Activated CD4-positive, alpha-beta T cell treated with anti-CD3 and anti-CD28 coated beads, Interleukin-2, amount 10 ng/mL, durations not matched to agents 24 days and 14 days (primary cell): ENCODE measurements around the gene PDPR. TPM values are rescaled to one million over a fixed set of nuclear protein-coding genes. Genes with fewer than 3 reads are reported as not detected.
"Not testable (repeated sequence)": the region's sequence is repeated elsewhere in the genome, so short reads cannot be mapped to it uniquely, and the experiment has no call there.

Experiments used
- DNase-seq: peaks from one replicate; pipeline ENCODE4 v3.0.0; 2022
- H3K27ac Mint-ChIP-seq: one replicate; pipeline ENCODE4 v1.8.0; 2022; ENCODE audit warnings: mild to moderate bottlenecking, mixed read lengths
- H3K27me3 Mint-ChIP-seq: one replicate; pipeline ENCODE4 v1.8.0; 2022; ENCODE audit warnings: mixed read lengths
- H3K36me3 Mint-ChIP-seq: one replicate; pipeline ENCODE4 v1.8.0; 2022; ENCODE audit warnings: low read depth, mild to moderate bottlenecking, mixed read lengths
- H3K4me1 Mint-ChIP-seq: one replicate; pipeline ENCODE4 v1.8.0; 2021; ENCODE audit warnings: mixed read lengths
- H3K4me3 Mint-ChIP-seq: one replicate; pipeline ENCODE4 v1.8.0; 2022; ENCODE audit warnings: mild to moderate bottlenecking, moderate library complexity, mixed read lengths
- H3K9me3 Mint-ChIP-seq: one replicate; pipeline ENCODE4 v1.8.0; 2021; ENCODE audit warnings: mixed read lengths
- intact Hi-C: fragments of 100-400 bp; cut with micrococcal nuclease; formaldehyde crosslinking; loops from one replicate; pipeline ENCODE4 v1.15.1; 2023
- total RNA-seq: library from RNA; stranded (reverse); gene quantifications from 2 replicates; pipeline ENCODE4 v1.2.3, GENCODE V29; 2022

The PDPR gene
- total RNA-seq, 1 donor from 2014 or later, result 41.7 TPM

- not testable (repeated sequence) for H3K4me3 Mint-ChIP-seq, H3K27ac Mint-ChIP-seq, H3K9me3 Mint-ChIP-seq
Measured at GRCh38 chr16:70148453-70148852, 34.3 kb downstream of the PDPR start.

GRCh38 chr16:70149296-70149695 is 35.2 kb downstream of the PDPR start:
- peaks cover 58% of the 10 kb centered on the region for H3K36me3 Mint-ChIP-seq
- H3K27me3 Mint-ChIP-seq, H3K9me3 Mint-ChIP-seq, H3K4me1 Mint-ChIP-seq, H3K4me3 Mint-ChIP-seq, H3K27ac Mint-ChIP-seq, DNase-seq, intact Hi-C loops: not testable (repeated sequence)

More at GRCh38 chr16:70148453-70148852, 34.3 kb downstream of the PDPR start:
- peaks cover 60% of the 10 kb centered on the region for H3K36me3 Mint-ChIP-seq
- H3K4me1 Mint-ChIP-seq, H3K27me3 Mint-ChIP-seq, DNase-seq, intact Hi-C loops: not testable (repeated sequence)

GRCh38 chr16:70151391-70151790 is 37.3 kb downstream of the PDPR start:
- Mint-ChIP-seq H3K4me1 (no peaks in the 10 kb centered on the region), H3K27me3 (no peaks in the 10 kb centered on the region), H3K27ac (no peak overlapping the region), H3K9me3 (no peaks in the 10 kb centered on the region), H3K36me3 (peaks cover 52% of the 10 kb centered on the region), H3K4me3 (no peak overlapping the region)
- intact Hi-C loops, result no loop called here
- no peak for DNase-seq

GRCh38 chr16:70151941-70152509 is 37.9 kb downstream of the PDPR start:
- no peak overlapping the region for H3K27ac Mint-ChIP-seq
- H3K27me3 Mint-ChIP-seq, result no peaks in the 10 kb centered on the region
- no peaks in the 10 kb centered on the region for H3K4me1 Mint-ChIP-seq
- no peak for DNase-seq
- no peaks in the 10 kb centered on the region for H3K9me3 Mint-ChIP-seq
- intact Hi-C loops, result no loop called here
- H3K4me3 Mint-ChIP-seq, result no peak overlapping the region
- peaks cover 52% of the 10 kb centered on the region for H3K36me3 Mint-ChIP-seq

DNA sequence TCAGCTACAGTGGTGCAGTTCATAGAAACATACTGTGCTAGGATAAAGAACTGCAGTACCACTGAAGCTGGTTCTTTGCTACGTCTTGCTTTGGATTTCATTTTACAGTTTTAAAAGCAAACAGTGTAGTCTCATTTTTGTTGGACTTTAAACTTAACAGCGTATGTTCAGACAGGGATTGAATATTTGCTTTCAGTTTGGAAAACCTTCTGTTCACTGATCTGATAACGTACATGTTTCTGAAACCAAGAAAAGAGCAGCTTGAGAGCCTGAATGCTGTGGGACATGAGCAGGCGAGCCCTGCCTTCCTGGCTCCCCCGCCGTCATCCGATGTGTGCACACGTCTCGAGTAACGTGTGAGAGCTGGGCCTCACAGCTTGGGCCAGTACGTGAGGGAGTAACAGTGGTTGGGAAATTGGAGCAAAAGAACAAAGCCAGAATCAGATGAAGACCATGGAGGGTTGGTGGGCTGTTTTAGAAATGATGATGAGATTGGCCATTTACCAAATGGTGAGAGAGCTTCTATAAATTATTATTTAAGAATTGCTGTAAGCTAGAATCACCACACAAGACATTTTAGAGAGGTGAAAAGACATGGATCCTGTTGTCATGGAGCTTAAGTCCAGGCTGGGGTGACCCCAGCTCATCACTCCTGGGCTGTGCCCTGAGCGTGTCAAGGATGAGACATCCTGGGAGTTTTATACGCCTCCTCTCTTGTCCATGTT is 38.6 kb downstream of the PDPR start:
- no peak overlapping the region for H3K27ac Mint-ChIP-seq
- no peaks in the 10 kb centered on the region for H3K9me3 Mint-ChIP-seq
- no peak overlapping the region for H3K4me3 Mint-ChIP-seq
- H3K27me3 Mint-ChIP-seq, result no peaks in the 10 kb centered on the region
- no peaks in the 10 kb centered on the region for H3K4me1 Mint-ChIP-seq
- peaks cover 50% of the 10 kb centered on the region for H3K36me3 Mint-ChIP-seq
- no peak for DNase-seq
- intact Hi-C loops, result no loop called here

DNA sequence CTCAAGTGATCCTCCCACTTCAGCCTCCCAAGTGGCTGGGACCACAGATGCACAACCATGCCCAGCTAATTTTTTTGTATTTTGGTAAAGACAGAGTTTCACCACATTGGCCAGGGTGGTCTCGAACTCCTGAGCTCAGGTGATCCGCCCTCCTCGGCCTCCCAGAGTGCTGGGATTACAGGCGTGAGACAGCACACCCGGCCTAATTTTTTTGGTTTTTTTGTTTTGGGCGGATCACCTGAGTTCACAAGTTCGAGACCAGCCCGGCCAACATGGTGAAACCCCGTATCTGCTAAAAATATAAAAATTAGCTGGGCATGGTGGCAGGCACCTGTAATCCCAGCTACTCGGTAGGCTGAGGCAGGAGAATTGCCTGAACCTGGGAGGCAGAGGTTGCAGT is 40.6 kb downstream of the PDPR start:
- H3K27me3 Mint-ChIP-seq, H3K4me1 Mint-ChIP-seq, intact Hi-C loops, H3K27ac Mint-ChIP-seq, H3K9me3 Mint-ChIP-seq, DNase-seq, H3K4me3 Mint-ChIP-seq: not testable (repeated sequence)
- H3K36me3 Mint-ChIP-seq, result peaks cover 38% of the 10 kb centered on the region

DNA sequence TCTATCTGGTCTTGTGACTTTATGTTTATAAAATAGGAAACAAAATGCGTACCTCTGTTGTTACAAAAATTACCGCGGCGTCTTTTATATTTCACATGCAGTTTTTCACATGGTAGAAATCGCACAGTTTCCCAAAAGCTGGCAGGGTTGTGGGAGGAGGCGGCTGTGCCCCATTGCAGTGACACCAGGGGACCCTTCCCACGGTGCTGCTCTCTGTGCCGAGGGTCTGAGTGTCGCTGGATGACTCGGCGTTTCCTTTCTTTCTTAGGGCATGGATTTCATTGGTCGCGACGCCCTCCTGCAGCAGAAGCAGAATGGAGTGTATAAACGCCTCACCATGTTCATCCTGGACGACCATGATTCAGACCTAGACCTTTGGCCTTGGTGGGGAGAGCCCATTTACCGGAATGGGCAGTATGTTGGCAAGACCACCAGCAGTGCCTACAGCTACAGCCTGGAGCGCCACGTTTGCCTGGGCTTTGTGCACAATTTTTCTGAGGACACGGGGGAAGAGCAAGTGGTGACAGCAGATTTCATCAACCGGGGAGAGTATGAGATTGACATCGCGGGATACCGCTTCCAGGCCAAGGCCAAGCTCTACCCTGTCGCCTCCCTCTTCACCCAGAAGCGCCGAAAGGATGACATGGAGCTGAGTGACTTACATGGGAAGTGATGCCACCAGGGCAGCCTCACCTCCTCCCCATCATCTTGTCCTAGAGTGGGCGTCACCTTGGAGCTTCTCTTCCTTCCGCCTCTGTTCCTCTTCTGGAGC is 42.3 kb downstream of the PDPR start:
- Mint-ChIP-seq H3K27me3 (no peaks in the 10 kb centered on the region), H3K9me3 (no peaks in the 10 kb centered on the region), H3K27ac (no peak overlapping the region), H3K36me3 (peaks cover 26% of the 10 kb centered on the region), H3K4me1 (no peaks in the 10 kb centered on the region), H3K4me3 (no peak overlapping the region)
- intact Hi-C loops, result no loop called here
- no peak for DNase-seq

GRCh38 chr16:70157105-70157476 is 43.0 kb downstream of the PDPR start:
- Mint-ChIP-seq H3K9me3 (no peaks in the 10 kb centered on the region), H3K27me3 (no peaks in the 10 kb centered on the region), H3K36me3 (peaks cover 25% of the 10 kb centered on the region), H3K4me3 (no peak overlapping the region), H3K27ac (no peak overlapping the region), H3K4me1 (no peaks in the 10 kb centered on the region)
- intact Hi-C loops, result no loop called here
- DNase-seq, result no peak

DNA sequence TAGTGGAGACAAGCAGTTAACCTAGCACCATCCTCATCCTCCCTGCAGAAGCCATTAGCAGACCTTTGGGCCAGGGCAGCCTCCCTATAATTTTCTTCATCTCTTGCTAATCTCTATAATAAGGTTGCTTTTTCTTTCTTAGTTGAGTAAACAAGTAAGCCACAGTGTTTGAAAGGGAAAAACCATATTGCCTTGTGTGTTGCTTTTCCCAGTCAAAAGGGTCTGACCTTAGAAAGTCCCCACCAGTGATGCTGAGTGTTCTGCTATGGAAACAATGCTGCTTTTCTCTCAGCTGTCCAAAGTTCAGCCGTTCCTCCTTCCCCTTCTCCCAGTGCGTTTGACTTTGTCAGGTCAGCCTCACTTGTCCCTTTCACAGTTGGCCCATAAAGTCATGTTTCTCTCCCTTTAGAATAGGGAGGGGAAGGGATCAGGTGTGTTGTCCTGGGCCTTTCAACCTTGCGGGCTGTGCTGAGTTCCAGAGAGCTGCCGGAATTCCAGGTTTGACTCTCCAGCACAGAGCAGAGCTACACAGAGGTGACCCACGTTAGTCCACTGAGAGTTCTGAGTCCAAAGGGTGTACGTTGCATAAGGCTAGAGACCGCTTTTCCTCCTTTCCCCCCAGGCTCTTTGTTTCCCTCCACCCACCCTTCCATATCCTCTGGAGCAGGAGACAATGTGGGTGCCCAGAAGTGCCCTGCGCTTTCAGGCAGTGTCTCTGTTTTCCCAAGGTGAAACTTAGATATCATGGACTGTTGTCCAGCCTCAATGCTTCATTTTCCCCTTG is 43.5 kb downstream of the PDPR start:
- no peak overlapping the region for H3K27ac Mint-ChIP-seq
- no peak for DNase-seq
- H3K9me3 Mint-ChIP-seq, result no peaks in the 10 kb centered on the region
- no peaks in the 10 kb centered on the region for H3K4me1 Mint-ChIP-seq
- intact Hi-C loops, result no loop called here
- peaks cover 23% of the 10 kb centered on the region for H3K36me3 Mint-ChIP-seq
- H3K4me3 Mint-ChIP-seq, result no peak overlapping the region
- no peaks in the 10 kb centered on the region for H3K27me3 Mint-ChIP-seq

- Mint-ChIP-seq H3K27ac (no peak overlapping the region), H3K9me3 (no peaks in the 10 kb centered on the region), H3K4me3 (no peak overlapping the region), H3K4me1 (peaks cover 2% of the 10 kb centered on the region), H3K27me3 (no peaks in the 10 kb centered on the region), H3K36me3 (peaks cover 19% of the 10 kb centered on the region)
- DNase-seq, result no peak
- intact Hi-C loops, result no loop called here
Measured at GRCh38 chr16:70158261-70158939, 44.3 kb downstream of the PDPR start.

DNA sequence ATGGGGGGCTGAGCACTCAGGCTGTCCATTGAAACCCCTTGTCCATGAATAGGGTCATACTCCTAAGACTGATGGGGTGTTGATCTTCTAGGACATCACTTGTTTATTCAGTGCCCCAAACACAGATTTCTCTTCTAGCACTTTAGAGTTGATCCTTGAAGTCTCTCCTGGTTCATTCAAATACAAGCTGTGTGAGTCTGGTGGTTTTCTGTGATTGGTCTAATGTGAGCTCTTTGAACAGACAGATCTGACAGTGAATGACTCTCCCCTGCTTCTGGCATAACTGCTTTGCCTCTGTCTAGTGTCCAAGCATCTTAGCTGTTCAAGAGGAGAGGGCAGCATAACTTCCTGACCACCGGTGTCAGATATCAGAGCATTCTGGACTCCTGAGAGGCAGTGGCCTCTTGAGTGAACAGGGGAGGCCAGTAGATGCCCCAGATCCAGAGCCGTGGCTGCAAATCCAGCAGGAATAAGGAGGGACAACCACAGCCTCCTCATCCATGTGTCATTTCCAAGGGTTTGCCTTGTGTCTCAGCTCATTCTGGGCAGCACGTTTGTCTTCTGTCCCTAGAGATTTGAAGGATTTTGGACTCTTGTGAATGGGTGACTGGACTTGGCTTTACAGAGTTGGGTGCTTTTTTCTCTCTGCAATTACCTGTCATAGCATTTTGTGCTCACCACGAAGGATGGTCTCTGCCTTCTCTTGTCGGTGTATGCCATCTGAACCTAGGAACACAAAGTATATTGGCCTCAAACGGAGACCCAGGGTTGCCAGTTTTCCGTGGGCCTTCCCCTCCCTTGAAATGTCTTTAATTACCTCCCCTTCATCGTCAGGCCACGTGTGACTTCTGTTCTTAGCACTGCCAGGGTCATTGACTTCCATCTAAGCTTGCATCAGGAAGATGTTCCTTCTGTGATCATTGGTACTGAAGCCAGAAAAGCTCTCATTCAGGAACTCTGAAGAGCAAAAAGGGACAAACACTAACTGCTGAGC is 45.5 kb downstream of the PDPR start:
- H3K9me3 Mint-ChIP-seq, result no peaks in the 10 kb centered on the region
- intact Hi-C loops, result no loop called here
- no peak overlapping the region for H3K4me3 Mint-ChIP-seq
- peaks cover 15% of the 10 kb centered on the region for H3K36me3 Mint-ChIP-seq
- DNase-seq, result peak; percentile 59
- peaks cover 2% of the 10 kb centered on the region for H3K4me1 Mint-ChIP-seq
- H3K27me3 Mint-ChIP-seq, result no peaks in the 10 kb centered on the region
- H3K27ac Mint-ChIP-seq, result no peak overlapping the region

DNA sequence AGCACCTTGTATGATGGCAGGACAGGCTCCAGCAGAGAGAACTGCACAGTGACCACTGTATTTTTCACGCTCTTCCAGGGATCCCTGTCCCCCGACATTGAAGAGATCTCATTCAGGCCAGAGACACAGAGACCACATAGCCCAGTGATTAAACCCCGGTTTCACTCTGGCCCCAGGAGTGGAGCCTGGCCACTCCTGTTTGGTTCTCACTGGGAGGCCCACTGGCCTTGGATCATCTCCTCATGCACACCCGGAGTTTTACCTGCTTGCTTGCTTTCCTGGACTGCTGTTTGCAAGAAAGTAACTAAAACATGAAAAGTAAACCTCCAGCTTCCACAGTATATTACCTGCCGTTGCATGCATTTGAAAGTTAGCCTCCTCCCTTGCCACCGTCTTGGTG is 46.3 kb downstream of the PDPR start:
- peaks cover 6% of the 10 kb centered on the region for H3K4me1 Mint-ChIP-seq
- no peaks in the 10 kb centered on the region for H3K9me3 Mint-ChIP-seq
- H3K4me3 Mint-ChIP-seq, result no peak overlapping the region
- intact Hi-C loops, result no loop called here
- H3K27ac Mint-ChIP-seq, result no peak overlapping the region
- peaks cover 15% of the 10 kb centered on the region for H3K36me3 Mint-ChIP-seq
- no peak for DNase-seq
- no peaks in the 10 kb centered on the region for H3K27me3 Mint-ChIP-seq
